Astrocyte of the cerebellum (primary cell): ENCODE data around the gene FAM162B.
"Not testable (repeated sequence)": the region's sequence is repeated elsewhere in the genome, so short reads cannot be mapped to it uniquely, and the experiment has no call there.

Experiments
- DNase-seq: peaks from one replicate; pipeline ENCODE4 v3.0.0-alpha.2; 2011; ENCODE audit warnings: low read depth
- H3K4me3 ChIP-seq: 2 replicates; pipeline ENCODE4 v1.5.1; 2011; ENCODE audit warnings: mild to moderate bottlenecking, low read depth, low read length, moderate library complexity
- CTCF ChIP-seq: IDR thresholded peaks from 2 replicates; pipeline ENCODE4 v1.5.1; 2012; ENCODE audit warnings: low read length, low read depth, moderate library complexity, mild to moderate bottlenecking; ENCODE audit errors: missing control alignments
- in situ Hi-C: cut with HindIII; loops from 2 replicates; pipeline ENCODE4 v1.10.0; 2017; ENCODE audit warnings: low sequenced_read_pairs

The FAM162B gene

GRCh38 chr6:116737004-116737403 is 28.5 kb downstream of the FAM162B start:
- in situ Hi-C loops, result no loop called here
- no peak for DNase-seq
- H3K4me3 ChIP-seq, result no peak overlapping the region
- TF ChIP-seq CTCF, result no peak

GRCh38 chr6:116730513-116730912 is 35.0 kb downstream of the FAM162B start:
- in situ Hi-C loops, result no loop called here
- DNase-seq, result no peak
- no peak for TF ChIP-seq CTCF
- no peak overlapping the region for H3K4me3 ChIP-seq

GRCh38 chr6:116726947-116727346 is 38.6 kb downstream of the FAM162B start:
- no peak for DNase-seq
- TF ChIP-seq CTCF, result no peak
- H3K4me3 ChIP-seq, result no peak overlapping the region
- in situ Hi-C loops, result no loop called here

- DNase-seq, result no peak
- no peak for TF ChIP-seq CTCF
- no peak overlapping the region for H3K4me3 ChIP-seq
- in situ Hi-C loops, result no loop called here
Measured at GRCh38 chr6:116714761-116715160, 50.8 kb downstream of the FAM162B start.

GRCh38 chr6:116714296-116714695 is 51.2 kb downstream of the FAM162B start:
- no peak for TF ChIP-seq CTCF
- no peak for DNase-seq
- H3K4me3 ChIP-seq, result no peak overlapping the region
- in situ Hi-C loops, result no loop called here

- in situ Hi-C loops, result no loop called here
- TF ChIP-seq CTCF, result no peak
Measured at GRCh38 chr6:116705917-116706316, 59.6 kb downstream of the FAM162B start.

GRCh38 chr6:116703888-116704287 is 61.6 kb downstream of the FAM162B start:
- in situ Hi-C loops, DNase-seq, H3K4me3 ChIP-seq: not testable (repeated sequence)

More at GRCh38 chr6:116705917-116706316, 59.6 kb downstream of the FAM162B start:
- H3K4me3 ChIP-seq, result no peak overlapping the region
- no peak for DNase-seq
